ENCODE results near the gene EPB41.
"Not testable (repeated sequence)": the region's sequence is repeated elsewhere in the genome, so short reads cannot be mapped to it uniquely, and the experiment has no call there.

The EPB41 gene

DNA sequence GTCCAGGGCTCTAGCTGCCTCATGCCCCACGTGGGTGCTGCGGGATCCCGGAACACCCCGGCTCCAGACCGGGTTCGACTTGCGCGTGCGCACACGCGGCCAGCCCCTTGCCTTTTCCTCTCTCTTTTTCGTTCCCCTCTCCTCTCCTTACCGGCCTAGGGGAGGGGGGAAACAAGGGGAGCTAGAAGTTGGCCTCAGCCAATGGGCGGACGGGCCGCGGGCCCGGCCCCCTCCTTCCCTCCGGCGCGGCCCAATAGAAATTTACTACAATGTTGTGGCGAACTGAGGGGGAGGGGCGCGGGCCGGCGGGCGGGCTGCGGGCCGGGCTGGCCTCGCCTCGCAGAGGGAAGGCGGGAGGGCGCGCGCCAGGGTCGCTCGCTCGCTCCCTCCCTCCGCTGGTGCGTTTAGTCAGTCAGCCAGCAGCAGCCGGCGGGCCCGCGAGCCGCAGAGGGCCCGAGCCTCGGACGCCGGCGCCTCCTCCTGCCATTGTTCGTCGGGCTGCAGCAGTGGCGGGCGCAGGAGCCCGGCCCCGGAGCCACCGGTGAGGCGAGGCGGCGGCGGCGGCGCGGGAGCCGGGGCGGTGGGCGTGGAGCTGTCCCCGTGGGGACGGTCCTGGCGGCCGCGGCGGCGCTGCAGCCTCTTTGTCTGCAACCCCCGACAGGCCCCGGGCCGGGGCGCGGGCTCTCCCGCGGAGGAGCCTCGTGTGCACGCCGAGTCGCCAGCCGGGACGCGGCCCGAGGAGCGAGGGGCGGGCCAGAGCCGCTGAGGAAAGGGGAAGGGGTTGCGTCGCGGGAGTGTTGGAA lies at the start of gene EPB41:
Gene EPB41, plus strand, starts transcription at position 342 of the 803 bp plus-strand sequence. CDS start 72,869 bp downstream, outside the sequence.
- peak; percentile 40 for DNase-seq (ENCODE audit: low read depth)

DNA sequence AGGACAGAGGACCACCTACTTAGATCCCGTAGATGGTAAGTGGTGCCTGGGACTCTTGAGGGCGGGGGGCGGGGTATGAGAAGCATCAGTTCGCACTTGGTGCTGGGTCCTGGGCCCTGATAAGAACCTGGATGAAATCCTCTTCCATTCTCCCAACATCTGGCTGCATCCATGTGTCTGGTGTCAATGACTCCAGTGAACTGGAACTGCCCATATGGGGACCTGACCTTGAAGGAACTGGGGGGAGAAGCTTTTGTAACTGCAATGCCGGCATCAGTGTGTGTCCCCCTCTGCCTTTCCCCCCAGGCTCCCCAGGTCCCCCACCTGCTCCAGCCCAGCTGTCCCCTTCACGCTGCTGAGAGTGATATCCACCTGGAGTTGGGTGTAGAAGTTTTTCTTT lies 49.7 kb upstream of the EPB41 start:
- no peak for DNase-seq (ENCODE audit: low read depth)

DNA sequence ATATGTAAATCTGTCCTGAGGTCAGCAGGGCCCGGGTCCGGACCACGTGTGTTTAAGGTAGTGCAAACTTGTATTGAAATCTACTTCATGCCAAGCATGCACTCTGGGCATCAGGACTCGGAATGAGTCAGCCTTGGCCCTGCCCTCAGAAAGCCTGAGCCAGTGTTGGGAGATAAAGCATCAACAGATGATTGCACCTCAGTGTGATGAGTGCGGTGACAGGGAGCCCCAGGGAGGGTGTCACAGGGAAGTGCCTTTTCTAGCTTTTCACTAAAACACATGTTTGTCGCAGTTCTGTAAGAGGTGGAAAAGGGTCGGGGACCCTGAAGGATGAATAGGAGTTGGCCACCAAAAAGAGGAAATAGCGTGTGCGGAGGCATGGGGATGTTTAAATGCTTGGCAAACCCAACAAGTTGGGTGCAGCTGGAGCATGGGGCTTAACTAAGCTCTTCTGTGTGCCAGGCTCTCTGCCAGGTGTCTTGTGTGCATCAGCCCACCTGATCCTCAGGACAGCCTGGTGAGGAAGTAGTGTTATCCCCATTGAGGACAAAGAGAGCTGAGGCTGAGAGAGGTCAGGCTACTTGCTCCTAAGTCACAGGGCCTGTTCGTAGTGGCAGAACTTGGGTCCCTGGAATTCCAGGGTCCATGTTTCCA lies 48.2 kb upstream of the EPB41 start:
- no peak for DNase-seq (ENCODE audit: low read depth)

- no peak for DNase-seq (ENCODE audit: low read depth)
Measured at GRCh38 chr1:28867850-28868249, 46.5 kb upstream of the EPB41 start.

DNA sequence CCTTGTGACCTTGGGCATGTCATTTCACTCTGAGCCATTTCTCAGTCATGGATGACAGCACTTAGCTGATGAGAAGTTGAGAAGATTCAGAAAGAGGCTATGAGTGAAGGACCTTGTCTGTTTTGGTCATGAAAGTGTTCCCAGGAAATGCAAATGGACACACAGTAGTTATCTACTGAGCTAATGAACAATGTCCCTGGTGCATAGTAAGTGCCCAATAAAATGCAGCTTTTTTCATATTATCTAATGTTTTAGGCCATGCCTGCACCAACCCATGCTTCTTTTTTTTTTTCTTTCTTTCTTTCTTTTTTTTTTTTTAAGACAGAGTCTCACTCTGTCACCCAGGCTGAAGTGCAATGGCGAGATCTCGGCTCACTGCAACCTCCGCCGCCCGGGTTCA lies 44.4 kb upstream of the EPB41 start:
- no peak for DNase-seq (ENCODE audit: low read depth)

- DNase-seq (ENCODE audit: low read depth), result no peak
Measured at GRCh38 chr1:28871631-28872401, 42.6 kb upstream of the EPB41 start.

- DNase-seq (ENCODE audit: low read depth), result not testable (repeated sequence)
Measured at GRCh38 chr1:28875134-28875533, 39.2 kb upstream of the EPB41 start.

DNA sequence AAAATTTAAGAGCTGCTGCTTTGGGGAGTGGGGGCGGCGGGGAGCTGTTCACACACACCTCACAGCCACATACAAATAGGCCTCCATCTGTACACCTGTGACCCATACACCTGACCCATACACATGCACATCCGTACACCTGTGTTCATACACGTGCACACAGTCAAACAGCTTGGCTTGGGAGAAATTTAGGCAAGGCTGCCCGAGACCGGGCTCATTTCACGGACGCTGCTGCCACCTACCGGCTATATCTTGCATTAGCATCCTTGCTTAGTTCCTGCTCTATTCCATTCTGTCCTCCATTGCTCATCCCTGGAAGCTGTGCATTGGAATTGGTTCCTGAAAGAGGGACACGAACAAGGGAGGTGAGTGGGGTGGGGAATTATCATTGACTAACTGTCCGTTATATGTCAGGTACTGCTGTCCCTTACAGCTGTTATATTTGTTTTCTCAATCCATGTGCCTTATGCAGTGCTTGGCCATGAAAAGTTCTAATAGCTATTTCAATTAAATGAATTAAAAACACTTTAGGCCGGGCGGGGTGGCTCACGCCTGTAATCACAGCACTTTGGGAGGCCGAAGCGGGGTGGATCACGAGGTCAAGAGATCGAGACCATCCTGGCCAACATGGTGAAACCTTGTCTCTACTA lies 37.1 kb upstream of the EPB41 start:
- DNase-seq (ENCODE audit: low read depth), result no peak

DNA sequence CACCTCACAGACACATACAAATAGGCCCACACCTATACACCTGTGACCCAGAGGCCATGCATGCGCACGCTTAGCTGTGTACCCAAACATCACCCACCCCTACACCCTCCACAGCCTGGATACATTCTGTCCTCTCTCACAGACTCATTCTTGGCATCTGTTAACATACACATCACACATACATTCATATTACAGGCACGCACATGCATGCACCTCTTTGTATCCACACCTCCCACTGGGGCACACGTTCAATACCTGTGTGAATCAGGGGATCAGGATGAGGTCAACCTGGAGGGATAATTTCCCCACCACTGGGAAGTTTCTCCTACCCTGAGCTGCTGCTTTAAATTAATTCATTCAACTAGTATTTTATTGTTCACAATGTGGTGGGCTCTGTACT lies 35.6 kb upstream of the EPB41 start:
- DNase-seq (ENCODE audit: low read depth), result no peak

DNA sequence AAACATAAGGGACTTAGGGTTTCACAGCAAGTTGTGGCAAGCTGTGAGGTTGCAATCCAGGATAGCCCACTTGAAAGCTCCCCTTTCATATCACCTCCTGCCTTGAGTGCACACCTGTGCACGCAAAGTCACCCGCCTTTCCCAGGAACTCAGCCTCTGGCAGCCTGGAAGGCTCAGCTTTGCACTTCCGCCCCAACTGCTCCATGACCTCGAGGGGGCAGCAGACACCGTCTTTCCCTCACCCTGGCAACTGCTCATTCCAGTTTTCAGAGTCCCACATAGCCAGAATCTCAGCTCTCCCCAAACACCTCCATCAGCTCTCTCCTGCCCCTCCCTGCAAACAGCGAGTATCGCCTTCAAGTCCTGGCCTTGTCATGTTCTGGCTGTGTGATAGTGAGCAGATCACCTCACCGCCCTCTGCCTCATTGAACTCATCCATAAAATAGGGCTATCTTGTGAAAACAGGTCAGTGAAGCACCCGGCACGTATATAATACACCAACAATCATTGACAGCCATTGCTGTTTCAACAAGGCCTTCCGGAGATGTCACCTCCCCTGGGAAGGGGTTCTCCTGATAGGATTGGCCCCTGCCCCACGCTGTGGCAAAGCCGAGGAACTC lies 32.2 kb upstream of the EPB41 start:
- peak; percentile 61 for DNase-seq (ENCODE audit: low read depth)

DNA sequence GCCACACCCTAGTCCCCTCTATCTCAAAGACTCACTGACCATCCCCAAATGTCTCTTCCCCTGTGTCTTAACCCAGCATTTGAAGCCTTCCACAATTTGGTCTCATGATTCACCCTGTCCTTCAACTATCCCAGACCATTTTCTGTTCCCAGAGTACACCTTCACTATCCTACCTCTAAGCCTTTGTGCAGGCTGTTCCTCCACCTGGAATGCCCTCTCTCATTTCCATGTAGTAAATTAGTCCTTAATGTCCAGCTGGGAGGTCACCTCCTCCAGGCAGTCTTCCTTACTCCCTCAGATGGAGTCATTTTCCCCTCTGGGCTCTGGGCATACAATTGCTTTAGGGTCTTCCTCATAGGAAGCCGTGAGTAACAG lies 31.1 kb upstream of the EPB41 start:
- no peak for DNase-seq (ENCODE audit: low read depth)

- no peak for DNase-seq (ENCODE audit: low read depth)
Measured at GRCh38 chr1:28885472-28885877, 28.9 kb upstream of the EPB41 start.

DNA sequence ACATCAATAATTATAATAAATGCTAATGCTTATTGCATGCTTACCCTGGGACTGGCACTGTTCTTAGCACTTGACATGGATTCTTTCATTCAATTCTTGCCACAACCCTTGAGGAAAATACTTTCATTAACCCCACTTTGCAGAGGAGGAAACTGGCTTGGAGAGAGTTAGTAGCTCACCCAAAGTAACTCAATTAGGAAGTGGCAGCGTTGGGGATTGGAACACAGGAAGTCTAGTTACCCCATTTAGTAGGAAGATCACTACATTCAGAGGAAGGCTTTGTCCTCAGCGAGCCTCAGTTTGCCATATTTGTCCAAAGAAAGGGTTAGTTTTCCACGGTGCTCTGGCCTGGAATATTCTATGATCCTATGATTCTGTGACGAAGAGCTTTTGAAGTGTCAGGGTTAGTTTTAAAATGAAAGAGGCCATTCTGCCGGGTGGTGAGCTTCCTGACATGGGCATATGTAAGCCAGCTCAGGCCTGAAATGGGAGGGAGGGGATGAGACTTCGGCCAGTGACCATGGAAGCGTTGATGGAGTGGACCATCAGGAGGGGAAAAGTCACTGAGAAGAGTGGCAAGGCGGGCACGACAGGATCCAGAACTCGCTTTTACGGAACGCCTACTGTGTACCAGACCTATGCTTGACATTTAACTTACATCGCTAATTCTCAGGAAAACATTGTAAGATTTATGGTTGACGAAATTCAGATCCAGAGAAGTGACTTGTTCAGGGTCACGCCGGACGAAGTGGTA lies 28.2 kb upstream of the EPB41 start:
- no peak for DNase-seq (ENCODE audit: low read depth)

DNA sequence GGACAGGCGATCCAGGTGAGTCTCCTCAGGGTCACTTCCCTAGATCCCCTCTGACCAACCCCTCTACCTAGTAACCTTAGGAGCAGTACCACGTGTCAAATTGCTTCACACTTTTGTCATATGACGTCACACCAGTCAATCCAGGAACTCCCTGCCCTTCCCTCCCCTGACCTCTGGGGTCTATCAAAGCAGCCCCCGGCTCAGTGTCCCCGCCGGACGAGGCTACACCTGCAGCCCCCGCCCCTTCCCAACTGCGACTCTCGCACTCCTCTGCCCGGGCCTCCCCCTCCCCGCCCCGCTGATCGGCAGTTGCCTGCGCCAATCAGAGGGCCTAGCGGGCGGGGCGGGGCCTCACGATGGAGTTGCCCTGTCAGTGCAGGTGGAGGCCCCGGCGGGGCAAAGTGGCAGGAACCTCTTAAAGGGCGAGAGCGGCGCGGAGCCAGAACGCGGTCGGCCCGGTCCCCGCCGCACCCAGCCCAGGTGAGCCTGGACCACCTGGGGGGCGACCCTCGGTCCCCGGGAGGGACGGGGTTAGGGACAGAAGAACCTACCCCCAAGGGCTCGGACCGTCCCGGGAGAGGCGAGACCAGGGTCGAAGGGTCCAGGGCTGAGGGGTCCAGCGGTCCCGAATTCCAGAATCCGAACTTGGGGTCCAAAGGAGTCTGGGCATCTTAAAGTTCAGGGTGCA lies 27.5 kb upstream of the EPB41 start:
- peak; percentile 57 for DNase-seq (ENCODE audit: low read depth)

- no peak for DNase-seq (ENCODE audit: low read depth)
Measured at GRCh38 chr1:28887419-28887834, 26.9 kb upstream of the EPB41 start.

DNA sequence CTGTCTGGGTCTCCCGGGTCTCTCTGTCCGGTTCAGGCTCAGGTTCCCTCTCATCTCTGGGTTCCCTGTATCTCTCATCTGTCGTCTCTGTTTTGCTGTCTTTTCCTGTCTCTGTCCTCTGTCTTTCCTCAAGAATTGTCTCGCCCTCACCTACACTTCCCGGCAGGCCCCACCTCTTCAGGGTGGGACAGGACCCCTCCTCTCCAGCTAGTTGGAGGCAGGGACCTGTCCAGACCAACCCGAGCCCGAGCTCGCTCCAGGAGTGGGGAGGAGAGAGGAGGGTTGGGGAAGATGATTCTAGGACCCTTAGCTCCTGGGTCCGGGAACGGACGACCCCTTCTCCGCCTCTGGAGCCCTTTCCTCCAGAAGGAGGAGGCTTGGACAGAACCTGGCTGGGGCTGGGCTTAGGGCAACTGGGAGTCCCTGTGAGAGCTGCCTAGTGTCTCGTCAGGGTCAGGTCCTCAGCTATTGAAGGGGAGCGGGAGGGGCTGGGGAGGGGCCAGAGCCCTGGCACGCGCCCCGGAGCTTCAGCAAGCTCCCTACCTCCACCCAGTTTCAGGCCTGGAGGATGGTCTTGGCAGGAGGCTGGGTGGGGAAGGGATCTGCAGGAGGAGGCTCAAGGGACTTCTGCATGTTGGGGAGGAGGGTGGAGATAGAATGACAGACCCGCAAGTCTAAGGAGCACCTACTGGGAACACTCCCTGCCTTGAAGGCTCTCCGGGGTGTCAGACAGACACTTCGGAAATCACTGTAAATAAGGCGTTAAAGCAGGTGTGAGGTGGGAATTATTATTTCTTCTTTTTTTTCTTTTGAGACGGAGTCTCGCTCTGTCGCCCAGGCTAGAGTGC lies 26.3 kb upstream of the EPB41 start:
- no peak for DNase-seq (ENCODE audit: low read depth)

GRCh38 chr1:28888915-28889314 lies 25.5 kb upstream of the EPB41 start:
- no peak for DNase-seq (ENCODE audit: low read depth)

GRCh38 chr1:28889357-28889756 lies 25.0 kb upstream of the EPB41 start:
- DNase-seq (ENCODE audit: low read depth), result no peak

DNA sequence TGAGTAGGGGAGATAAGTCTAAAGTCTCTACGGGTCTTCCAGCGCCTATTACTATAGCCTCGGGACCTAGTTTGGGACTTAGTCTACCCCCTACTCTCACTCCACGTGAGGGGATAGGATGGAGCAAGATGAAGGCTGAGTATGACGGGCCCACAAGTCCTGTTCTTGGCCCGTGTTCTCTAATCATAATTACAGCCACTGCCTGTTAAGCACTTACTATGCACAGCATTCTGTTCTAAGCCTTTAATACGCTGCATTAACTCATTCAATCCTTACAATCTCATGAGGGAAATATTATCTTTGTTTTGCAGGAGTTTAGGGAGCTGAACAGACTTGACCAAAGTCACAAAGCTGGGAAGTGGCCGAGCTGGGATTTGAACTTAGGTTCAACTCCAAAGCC lies 23.9 kb upstream of the EPB41 start:
- no peak for DNase-seq (ENCODE audit: low read depth)

- no peak for DNase-seq (ENCODE audit: low read depth)
Measured at GRCh38 chr1:28890836-28891235, 23.5 kb upstream of the EPB41 start.
